ENCODE measurements around the gene TLCD1.

The TLCD1 gene

GRCh38 chr17:28728364-28729200 lies 2.5 kb upstream of the TLCD1 start, which contains the start of gene NEK8:
NEK8 (plus strand) TSS chr17:28728788; CDS start chr17:28728814, 26 bp downstream.
- H3K36me3 ChIP-seq (ENCODE audit: control insufficient read depth in 2 of 2, insufficient read depth in 1 of 2, low read length in 2 of 2), result peaks cover 0 to 17% of the 10 kb centered on the region in 2 experiments; a peak in 2 of 3 replicates
- H3K9me3 ChIP-seq (ENCODE audit: control insufficient read depth, insufficient read depth, low read depth, low read length), result no peaks in the 10 kb centered on the region
- H3K4me3 ChIP-seq (ENCODE audit: low read depth, low read length), result peak within 1 kb of the TSS; percentile 87
- peak within 1 kb of the TSS; percentile 73 for H3K27ac ChIP-seq (ENCODE audit: extremely low read depth, low read depth, low read length)
- CTCF ChIA-PET, result interaction anchor here (0.6 to 13.6 kb wide), 22 partner anchors 12 to 388 kb away, joined by 3 to 445 read pairs (median 8); partner anchors contain the start of genes BLTP2, DHRS13, FLOT2 and PROCA1
- no peaks in the 10 kb centered on the region for H3K4me1 ChIP-seq (ENCODE audit: control insufficient read depth, insufficient read depth, low read length)
- POLR2A ChIA-PET, result interaction anchor here (0.5 to 6.7 kb wide), 17 partner anchors 9 to 237 kb away, joined by 3 to 448 read pairs (median 11); partner anchors contain the start of genes BLTP2, FAM222B, FLOT2 and PHF12
- peak; percentile 73 for TF ChIP-seq ZBTB11 (tag by site-specific recombination; conservative IDR thresholded peaks at IDR 0.05; ENCODE audit: low read depth)
- peak; percentile 98 for TF ChIP-seq GLIS2 (tag by site-specific recombination; IDR thresholded peaks at IDR 0.05)
- peak; percentile 54; the same call in 1 of the 2 replicates for TF ChIP-seq ZNF121 (tag by site-specific recombination; IDR thresholded peaks at IDR 0.05)
- peak; percentile 39; the same call in 1 of the 2 replicates for TF ChIP-seq ZNF449 (tag by site-specific recombination; IDR thresholded peaks at IDR 0.05)
- no peak for TF ChIP-seq ZNF623 (tag by site-specific recombination; IDR thresholded peaks at IDR 0.05)
- TF ChIP-seq BCL11B (tag by site-specific recombination; IDR thresholded peaks at IDR 0.05; ENCODE audit: low read depth), result peak; percentile 49; the same call in 1 of the 2 replicates
- peak; percentile 28; the same call in 1 of the 2 replicates for TF ChIP-seq ZBTB21 (tag by site-specific recombination; IDR thresholded peaks at IDR 0.05)
- peak; percentile 81 for TF ChIP-seq KLF10 (tag by site-specific recombination; IDR thresholded peaks at IDR 0.05)
- TF ChIP-seq ZNF692 (tag by site-specific recombination; IDR thresholded peaks at IDR 0.05), result 0 out of 2 replicates have a peak, but pooled peaks have one; percentile 39
- TF ChIP-seq, protein P1, sequence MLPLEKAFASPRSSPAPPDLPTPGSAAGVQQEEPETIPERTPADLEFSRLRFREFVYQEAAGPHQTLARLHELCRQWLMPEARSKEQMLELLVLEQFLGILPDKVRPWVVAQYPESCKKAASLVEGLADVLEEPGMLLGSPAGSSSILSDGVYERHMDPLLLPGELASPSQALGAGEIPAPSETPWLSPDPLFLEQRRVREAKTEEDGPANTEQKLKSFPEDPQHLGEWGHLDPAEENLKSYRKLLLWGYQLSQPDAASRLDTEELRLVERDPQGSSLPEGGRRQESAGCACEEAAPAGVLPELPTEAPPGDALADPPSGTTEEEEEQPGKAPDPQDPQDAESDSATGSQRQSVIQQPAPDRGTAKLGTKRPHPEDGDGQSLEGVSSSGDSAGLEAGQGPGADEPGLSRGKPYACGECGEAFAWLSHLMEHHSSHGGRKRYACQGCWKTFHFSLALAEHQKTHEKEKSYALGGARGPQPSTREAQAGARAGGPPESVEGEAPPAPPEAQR (tag by site-specific recombination; IDR thresholded peaks at IDR 0.05), result no peak
- no peak for TF ChIP-seq ZNF324 (tag by site-specific recombination; IDR thresholded peaks at IDR 0.05)
- TF ChIP-seq ZEB2 (tag by site-specific recombination; IDR thresholded peaks at IDR 0.05), result peak; percentile 7; the same call in 1 of the 2 replicates
- TF ChIP-seq, protein P2, sequence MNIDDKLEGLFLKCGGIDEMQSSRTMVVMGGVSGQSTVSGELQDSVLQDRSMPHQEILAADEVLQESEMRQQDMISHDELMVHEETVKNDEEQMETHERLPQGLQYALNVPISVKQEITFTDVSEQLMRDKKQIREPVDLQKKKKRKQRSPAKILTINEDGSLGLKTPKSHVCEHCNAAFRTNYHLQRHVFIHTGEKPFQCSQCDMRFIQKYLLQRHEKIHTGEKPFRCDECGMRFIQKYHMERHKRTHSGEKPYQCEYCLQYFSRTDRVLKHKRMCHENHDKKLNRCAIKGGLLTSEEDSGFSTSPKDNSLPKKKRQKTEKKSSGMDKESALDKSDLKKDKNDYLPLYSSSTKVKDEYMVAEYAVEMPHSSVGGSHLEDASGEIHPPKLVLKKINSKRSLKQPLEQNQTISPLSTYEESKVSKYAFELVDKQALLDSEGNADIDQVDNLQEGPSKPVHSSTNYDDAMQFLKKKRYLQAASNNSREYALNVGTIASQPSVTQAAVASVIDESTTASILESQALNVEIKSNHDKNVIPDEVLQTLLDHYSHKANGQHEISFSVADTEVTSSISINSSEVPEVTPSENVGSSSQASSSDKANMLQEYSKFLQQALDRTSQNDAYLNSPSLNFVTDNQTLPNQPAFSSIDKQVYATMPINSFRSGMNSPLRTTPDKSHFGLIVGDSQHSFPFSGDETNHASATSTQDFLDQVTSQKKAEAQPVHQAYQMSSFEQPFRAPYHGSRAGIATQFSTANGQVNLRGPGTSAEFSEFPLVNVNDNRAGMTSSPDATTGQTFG (tag by site-specific recombination; IDR thresholded peaks at IDR 0.05; ENCODE audit: borderline replicate concordance), result no peak
- peak; percentile 50 for TF ChIP-seq PATZ1 (tag by site-specific recombination; IDR thresholded peaks at IDR 0.05)
- TF ChIP-seq, protein P3, sequence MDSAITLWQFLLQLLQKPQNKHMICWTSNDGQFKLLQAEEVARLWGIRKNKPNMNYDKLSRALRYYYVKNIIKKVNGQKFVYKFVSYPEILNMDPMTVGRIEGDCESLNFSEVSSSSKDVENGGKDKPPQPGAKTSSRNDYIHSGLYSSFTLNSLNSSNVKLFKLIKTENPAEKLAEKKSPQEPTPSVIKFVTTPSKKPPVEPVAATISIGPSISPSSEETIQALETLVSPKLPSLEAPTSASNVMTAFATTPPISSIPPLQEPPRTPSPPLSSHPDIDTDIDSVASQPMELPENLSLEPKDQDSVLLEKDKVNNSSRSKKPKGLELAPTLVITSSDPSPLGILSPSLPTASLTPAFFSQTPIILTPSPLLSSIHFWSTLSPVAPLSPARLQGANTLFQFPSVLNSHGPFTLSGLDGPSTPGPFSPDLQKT (IDR thresholded peaks at IDR 0.05; ENCODE audit: borderline replicate concordance, low read depth, low read length), result peak; percentile 65; the same call in 1 of the 2 replicates
- TF ChIP-seq ZNF792 (tag by site-specific recombination; IDR thresholded peaks at IDR 0.05), result no peak
- TF ChIP-seq HIC1 (tag by site-specific recombination; IDR thresholded peaks at IDR 0.05), result peak; percentile 96
- peak; percentile 68 for TF ChIP-seq ZIC2 (tag by site-specific recombination; IDR thresholded peaks at IDR 0.05)
- peak; percentile 98 for TF ChIP-seq SP3 (tag by site-specific recombination; IDR thresholded peaks at IDR 0.05)
